Measurements from ENCODE around the gene AFAP1.
A peak's percentile ranks its signal among the peaks of the same experiment; 100 is the strongest.

Gene AFAP1

DNA sequence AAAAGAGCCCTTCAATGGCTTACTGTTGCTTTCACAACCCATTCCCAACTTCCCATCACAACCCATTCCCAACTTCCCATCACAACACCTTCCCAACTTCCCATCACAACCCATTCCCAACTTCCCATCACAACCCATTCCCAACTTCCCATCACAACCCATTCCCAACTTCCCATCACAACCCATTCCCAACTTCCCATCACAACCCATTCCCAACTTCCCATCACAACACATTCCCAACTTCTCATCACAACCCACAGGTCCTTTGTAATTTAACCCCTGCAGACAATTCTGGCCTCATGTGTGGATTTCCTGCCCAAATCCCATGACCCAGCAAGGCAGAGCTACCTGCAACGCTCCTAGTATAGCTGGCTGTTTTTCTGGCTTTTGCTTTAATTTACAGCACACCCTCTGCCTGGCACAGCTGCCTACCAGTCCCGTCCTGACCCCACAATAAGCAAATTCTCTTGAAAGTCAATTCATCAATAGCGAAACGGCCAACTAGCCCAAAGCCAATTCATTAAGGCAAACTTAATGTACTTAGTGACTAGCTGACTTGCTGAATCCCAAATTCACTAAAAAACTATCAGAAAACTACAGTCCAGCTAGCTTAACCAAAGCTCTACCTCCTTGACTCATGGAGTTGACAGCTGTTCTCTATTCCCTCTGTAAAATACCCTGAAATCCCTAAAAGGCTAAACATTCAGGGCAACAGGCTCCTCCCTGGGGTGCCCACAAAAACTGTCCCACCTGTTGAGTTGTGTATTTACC, 75.6 kb downstream of the AFAP1 start:
- DNase-seq, result peak in 2 of 4 experiments; percentile 2 to 21

DNA sequence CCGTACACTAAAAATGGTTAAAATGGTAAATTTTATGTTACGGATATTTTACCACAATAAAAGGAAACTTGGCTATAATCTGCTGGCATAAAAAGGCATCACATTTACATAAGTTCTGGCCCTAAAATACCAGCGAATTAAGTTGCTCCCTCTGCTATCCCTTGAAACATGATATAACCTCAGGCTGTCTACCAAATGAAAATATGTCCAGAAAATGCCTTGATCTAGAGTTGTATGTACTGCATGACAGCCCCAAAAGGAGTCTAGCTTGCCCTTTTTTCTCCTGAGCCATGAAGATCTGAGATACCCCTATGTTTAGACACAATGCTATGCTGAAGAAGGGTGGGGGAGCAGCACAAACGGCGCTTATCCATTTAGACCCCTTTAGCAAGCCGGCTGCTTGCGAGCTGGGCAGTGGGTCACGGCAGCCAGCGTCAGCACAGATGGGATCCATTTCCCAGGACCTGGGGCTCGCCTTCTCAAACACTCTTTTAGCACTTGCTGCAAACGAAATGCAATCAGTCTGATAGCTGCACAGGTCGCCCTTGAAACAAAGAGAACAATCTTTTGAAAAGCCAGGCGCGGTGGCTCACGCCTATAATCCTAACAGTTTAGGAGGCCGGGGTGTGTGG, 77.0 kb downstream of the AFAP1 start:
- DNase-seq, result no peak

DNA sequence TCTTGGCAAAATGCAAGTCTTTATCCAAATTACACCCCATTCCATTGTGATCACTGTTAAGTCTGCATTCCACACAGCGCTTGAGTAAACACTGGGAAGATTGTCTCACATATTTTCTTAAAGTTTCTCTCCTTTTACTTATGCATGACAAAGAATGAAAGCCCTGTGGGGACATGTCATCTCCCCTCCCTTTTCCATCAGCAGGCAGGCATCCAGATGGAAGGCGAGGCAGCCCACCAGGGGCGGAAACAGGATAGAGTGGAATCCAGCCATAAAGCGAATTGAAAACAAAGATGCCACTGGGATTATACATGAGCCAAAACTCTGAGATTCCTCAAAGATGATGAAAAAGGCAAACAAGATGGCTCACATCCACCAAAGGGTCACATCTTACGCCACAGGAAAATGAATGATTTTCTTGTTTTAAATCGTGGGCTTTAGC, 78.2 kb downstream of the AFAP1 start:
- DNase-seq, result no peak

DNA sequence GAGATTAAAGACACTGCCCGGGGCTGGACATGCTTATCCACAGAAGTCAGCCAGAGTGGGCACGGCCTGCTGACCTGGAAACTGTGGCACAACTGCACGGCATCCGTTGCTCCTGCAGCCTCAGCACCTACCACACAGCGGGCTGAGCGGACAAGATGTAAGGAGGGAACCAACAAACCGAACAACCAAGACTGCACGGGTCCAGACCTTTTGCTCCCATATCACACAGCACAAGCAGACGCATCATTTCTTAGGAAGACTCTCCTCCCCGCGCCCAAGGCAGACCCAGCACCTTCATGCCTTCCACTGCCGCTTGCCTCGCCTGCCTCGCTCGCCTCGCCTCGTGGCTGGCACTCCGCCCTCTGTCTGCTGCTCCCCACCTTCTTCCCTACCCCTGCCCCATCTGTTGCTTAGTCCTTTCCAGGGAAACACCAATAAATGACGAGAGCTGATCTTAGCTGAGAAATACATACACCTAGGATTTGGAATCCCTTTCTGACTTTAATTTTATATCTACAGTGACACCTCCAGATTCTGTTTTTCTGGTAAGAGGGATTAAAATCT, 79.0 kb downstream of the AFAP1 start:
- DNase-seq, result no peak

DNA sequence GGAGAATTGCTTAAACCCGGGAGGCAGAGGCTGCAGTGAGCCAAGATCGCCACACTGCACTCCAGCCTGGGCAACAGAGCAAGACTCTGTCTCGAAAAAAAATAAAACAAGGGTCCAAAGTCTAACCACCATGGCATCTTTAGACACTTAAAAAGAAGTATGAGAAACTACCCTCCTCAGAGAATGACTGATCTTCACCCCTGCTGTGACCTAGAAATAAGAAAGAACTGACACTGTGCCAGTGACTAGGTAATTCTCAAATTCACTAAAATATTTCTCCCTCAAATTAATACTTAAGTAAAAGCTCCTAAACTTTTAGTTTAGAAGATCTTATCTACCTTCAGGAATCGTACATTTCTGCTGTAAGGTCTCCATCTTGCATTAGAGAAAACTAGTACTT, 80.3 kb downstream of the AFAP1 start:
- DNase-seq, result no peak

DNA sequence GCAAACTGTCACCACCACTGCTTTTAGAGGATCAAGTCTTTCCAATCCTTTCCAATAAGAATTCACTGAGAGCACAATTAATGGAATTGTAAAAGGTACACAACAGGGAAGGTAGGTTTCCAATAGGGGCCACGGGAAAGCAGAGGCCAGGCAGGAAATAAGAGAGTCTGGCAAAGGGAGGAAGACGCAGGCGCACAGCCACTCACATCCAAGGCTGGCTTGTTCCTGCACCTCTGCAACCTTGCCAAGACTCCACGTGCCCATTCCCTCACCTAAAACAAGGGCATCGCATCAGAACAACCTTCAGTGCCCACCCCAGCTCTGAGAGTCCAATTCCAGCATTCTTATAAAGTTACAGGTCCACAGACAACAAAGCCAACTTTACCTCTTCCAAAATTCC, 81.2 kb downstream of the AFAP1 start:
- no peak for DNase-seq

DNA sequence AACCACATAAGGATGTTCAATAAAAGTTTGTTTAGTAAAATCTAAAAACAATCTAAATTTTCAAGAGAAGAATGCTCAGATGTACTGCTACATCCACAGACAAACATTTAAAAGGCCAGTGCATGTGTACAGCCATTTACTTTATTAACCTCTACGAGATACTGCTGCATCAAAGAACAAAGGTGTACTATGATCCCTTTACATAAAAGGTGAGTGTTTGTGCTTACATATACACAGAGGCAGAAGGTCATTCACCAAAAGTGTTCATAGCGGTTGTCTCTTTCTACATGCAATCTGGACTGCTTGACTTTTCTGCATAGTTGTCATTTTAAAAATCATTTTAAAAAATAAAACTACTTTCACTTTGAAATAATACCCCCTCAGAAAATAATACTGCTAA, 81.7 kb downstream of the AFAP1 start:
- DNase-seq, result no peak

DNA sequence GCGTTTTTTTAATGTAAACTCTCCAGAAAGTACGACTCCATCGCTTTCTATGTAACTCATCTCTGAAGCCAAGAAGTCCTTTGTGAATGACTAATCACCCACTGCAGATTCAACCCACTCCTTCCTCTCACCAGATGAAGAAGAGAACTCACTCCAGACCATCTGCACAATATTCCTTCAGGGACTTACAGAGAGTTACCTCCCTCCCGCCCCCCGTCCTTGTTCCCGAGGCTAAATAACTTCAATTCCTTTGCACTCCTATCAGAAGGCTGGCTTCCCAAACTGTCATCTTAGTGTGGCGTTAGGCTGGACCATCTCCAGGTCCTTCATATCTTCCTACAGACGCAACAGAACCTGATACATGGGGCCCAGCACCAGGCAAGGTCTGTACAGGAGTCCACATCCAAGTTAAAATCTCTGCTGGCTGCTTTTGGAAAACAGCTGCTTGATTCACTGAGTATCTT, 82.4 kb downstream of the AFAP1 start:
- peak in 2 of 4 experiments; percentile 35 to 40 for DNase-seq

DNA sequence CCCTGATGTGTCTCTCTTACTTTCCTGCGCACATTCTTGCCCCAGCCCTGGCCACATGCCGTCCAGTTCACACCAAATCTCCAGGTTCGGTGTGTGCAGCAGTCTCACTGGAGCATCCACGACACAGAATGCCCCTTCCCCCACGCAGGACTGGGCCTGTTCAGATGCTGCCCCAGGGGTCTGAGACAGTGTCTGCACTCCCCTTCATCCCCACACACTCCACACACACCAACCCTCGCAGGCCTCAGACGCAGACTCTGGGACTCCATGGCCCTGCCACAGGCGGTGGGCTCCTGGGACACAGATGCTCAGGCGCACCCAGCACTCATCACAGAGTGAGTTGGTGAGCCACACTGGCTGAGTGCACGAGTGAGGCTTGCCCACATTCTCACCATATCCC, 83.9 kb downstream of the AFAP1 start:
- no peak for DNase-seq

DNA sequence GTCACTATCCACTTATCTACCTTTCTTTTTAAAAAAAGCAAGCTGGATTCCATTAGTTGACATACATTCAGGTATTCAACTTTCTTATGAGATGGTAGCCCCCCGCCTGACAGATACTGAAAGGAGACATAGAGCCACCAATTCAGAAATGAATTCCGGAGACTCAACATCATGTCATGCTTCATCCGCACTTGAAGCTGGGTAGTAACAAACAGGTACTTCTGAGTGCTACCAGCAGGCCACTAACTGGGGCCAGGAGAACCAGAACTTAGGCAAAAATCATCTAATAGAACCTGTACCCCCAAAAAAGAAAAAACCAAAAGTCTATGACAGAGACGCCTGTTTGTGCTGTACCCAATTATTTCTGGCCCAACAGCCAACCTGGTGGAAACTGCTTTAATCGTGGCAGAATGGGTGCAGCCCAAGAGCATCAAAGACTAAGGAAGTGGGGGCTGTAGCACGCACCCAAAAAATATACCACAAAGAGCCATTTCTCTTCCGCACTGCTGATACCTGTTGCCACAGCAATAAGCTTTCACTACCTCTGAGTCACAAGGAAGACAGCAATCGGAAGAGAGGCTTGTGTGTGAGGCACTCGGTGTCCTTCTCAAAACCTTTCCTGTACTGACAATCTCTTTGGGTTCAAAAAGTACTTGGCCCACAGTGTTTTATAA, 84.8 kb downstream of the AFAP1 start:
- DNase-seq, result no peak

DNA sequence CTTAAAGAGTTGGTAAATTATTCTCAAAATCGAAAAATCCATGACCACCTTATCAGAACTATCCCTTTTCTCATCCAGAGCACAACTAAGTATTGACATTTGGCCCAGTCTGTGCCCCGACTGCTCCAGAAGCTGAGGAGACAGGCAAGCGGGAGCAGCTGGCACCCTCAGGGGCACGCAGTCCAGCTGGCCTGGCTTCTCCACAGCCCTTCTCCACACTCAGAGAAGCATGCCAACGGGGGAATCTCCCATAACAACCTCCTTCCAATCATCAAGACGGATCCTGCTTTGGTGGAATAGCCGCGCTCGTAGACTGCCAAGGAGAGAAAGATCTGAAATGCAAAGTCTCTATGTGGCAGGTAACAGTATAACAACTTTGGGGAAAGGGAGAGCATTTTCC, 85.4 kb downstream of the AFAP1 start:
- no peak for DNase-seq

DNA sequence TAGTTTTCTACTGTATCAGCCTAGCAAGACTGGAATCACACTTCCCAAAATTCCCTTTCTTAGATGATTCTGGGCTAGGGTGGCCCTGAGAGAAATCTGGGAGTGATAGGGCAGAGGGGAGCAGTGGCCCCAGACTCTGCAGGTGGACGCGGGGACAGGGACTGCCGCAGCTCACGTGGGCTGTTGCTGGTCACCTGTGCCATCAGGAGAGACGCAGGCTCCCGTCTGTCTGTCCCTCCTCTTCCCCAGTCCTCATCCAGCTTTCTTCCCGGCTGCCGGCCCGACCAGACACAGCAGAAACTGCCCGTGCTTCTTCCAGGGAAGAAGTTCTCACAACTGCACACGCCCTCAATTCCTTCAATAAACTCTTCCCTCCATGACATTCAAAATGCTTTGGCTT, 86.4 kb downstream of the AFAP1 start:
- DNase-seq, result no peak

DNA sequence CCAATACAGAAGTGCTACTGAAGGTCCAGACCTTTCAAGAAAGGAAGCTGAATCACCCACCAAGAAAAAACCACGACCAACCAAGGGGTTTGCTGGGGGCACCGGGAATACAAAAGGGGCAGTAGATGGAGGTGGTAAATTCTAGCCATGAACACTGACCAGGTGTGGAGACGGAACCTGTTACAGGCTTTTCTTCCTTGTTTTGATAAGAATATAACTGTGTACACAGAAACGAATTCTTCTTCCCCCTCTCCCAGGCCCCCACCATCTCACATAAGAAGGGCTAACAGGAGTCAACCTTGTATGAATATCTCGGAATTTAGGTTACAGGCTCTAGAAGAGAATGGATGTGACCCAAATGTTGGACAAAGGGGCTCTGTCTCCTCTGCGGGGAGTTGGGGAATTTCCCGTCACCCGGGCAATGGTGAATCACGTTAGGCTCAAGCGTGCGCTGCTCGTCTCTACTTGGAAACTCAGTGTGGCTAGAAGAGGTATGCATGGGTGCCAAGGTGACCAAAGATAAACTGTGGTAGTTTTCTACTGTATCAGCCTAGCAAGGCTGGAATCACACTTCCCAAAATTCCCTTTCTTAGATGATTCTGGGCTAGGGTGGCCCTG, 87.0 kb downstream of the AFAP1 start:
- no peak for DNase-seq

DNA sequence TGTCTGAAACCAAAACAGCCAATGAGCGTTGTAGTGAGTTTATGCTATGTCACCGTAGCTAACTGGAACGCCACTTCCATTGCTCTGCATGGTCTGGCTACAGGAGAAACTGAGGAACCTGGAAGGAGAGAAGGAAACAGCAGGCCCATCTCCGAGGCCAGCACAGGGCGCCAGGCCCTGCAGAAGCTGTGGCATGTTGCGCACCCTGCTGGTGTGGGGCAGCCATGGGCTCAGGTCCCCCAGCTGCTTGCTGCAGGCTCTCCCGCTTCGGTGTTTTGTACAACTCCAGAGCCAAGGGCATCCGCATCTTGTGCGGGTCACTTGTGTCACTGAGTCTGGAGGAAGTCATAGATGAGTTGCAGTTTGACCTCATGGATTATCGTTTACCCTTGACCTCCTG, 89.2 kb downstream of the AFAP1 start:
- no peak for DNase-seq

DNA sequence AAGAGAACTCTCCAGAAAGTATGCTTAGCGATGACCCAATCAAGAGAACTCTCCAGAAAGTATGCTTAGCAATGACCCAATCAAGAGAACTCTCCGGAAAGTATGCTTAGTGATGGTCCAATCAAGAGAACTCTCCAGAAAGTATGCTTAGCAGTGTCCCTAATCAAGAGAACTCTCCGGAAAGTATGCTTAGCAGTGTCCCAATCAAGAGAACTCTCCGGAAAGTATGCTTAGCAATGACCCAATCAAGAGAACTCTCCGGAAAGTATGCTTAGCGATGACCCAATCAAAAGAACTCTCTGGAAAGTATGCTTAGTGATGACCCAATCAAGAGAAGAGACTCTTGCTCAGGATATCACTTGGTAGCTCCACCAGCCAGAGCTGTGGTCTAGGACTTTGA, 92.5 kb downstream of the AFAP1 start:
- no peak for DNase-seq

DNA sequence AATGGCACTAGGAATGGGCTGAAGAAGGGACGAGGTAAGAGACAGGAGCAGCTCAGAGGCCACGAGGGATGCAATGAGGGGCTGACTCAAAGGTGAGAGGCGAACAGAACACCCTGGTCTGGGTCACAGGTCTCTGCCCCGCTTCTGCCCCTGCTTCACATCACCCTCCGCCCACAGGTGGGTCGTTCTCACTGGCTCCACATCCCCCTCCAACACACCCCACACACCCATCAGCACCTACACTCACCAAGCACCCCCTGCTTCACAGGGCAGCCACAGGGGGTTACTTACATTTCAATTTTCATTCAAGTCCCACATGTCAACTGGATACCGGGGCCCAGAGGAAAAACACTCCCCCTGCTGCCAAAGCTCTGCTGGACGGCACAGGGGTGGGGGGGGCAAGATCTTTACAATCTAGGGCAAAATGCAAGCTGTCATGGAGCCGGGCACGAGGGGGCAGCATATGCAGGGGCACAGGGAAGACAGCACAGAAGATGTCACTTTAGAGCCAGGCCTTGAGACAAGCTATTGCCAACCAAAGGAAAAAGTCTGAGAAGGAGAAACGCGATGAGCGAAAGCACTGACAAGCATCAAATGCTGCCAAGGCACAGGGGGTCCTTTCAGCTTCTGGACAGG, 94.0 kb downstream of the AFAP1 start:
- DNase-seq, result no peak

DNA sequence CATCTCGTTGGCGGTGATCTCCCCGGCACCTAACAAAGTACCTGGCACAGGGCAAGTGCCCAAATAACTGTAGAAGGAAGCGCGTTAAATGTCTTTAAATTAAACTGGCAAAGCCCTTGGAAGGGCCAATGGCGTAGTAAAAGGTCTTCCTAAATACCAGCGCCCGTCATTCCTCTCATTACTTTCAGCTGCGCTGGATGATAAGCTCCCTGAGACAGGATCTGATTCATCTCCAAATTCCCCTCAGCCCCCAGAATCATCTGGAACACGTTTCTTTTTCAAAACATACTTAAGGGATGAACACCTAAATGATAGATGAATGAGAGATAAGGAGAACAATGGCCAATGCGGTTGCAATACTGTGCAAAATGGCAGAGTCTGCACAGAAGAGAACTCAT, 95.1 kb downstream of the AFAP1 start:
- DNase-seq, result no peak

DNA sequence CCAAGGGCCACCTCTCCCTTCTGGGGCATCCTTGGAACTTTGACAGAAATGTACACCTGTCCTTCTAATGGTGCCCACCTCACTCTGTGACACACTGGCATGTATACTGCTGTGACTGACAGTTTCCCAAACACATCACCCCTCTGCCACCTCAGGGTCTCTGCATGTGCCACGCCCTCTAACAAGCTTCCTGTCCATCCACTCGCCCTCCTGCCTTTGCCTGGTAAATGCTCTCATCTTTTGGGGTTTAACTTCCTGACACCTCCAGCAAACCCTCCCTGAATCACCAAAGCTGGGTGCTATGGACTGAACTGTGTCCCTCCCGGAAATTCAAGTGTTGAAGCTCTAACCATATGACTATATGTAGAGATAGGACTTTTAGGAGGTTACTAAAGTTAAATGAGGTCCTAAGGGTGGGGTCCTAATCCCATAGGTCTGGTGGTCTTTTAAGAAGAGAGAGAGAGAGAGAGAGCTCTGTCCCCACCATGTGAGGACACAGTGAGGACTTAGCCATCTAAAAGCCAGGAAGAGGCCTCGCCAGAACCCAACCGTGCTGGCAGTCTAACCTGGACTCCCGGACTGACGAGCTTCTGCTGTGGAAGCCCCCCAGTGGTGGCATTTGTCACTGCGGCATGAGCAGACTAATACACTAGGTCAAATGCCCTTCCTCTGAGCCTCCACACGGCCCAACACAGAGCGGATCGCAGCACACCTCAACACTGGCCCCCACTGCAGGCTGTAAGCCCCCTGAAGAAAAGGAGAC, 95.6 kb downstream of the AFAP1 start:
- DNase-seq, result peak; percentile 71 to 89 (median 74)

DNA sequence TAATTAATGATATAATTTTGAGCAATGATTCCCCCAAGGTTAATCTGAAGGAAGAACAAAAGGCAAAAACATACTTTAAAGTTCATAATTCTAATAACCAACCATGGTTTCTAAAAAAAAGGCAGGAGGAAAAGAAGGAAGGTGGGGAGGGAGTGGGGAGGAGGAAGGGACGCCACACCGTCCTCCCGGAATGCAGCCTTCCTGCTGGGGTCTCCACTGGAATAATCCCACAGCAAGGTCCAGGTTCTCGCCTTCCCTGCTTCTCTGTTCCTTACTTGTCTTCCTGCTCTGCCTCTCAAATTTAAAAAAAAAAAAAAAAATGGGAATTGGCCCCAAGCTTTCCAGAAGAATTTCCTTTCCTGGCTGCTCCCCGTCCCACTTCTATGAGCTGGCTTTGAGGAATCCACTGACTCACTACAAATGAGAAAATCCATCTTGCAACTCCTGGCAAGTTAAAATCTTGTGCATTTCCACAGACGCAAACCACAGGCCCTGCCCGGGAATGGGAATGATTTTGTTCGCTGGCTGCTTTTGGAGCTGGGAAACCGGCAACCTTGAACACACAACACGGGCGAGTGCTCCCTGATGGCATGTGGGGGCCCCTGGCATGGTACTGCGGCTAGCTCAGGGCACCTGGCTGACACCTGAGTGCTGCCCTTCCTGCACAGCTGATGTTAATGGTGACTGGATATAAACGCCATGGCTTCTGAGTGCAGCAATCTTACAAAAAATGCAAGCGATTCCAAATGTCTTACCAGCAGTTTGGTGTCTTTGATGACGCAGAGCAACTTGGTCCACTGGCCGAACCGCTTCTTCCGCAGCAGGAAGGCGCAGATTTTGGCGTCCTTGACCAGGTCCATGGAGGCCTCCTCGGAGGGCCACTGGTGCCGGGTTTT, 97.0 kb downstream of the AFAP1 start:
- DNase-seq, result no peak

DNA sequence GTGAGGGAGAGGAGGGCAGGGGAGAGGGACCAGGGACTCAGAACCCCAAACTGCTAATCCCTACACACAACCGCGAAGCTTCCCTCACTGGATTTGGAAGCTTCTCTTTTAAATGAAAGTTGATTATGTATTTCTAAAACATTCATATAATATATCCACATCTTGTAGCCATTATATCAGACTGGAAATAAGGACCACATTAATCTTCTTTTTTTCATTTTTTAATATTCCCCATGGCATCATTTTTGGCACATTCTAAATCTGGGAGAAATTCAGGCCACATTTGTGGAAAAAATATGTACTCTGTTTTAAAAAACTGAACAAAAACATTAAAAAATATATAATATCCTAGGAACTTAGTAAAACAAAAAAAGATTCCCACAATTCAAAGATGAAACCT, 97.8 kb downstream of the AFAP1 start:
- DNase-seq, result no peak

DNA sequence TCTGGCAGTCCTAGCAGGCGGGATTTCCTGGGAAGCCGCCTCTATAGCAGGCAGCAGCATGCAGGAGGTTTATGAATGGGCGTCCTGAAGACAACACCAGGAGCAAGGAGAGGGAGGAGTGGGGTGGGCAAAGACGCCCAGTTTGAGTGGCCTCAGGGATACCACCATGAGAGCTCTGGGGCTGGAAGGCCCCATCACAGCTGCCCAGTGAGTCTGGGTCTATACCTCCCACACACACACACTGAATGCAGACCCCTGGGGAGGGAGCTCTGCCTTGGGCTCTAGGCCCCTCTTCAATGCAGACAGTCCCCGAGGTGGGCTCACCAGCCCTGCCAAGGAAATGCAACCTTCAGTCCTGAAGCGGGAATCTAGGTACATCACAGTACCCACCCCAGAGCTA, 98.6 kb downstream of the AFAP1 start:
- DNase-seq, result no peak
